H9 (cell line): Measurements from ENCODE around the gene ORMDL2. TPM values are rescaled to one million over a fixed set of nuclear protein-coding genes. Genes with fewer than 3 reads are reported as not detected.

Experiments
- DNase-seq: peaks from one replicate; pipeline ENCODE4 v3.0.0-alpha.2; 2017
- H2AFZ ChIP-seq: one replicate; pipeline ENCODE4 v1.6.1; 2013; ENCODE audit warnings: mild to moderate bottlenecking, low read length, control low read depth, moderate library complexity
- H2AK5ac ChIP-seq: 2 replicates; pipeline ENCODE4 v1.6.1; 2013; ENCODE audit warnings: low read length, control low read depth, mixed read lengths; ENCODE audit not compliant: insufficient read length
- H2BK120ac ChIP-seq: one replicate; pipeline ENCODE4 v1.6.1; 2013; ENCODE audit warnings: low read depth, mild to moderate bottlenecking, low read length, control low read depth, inconsistent platforms; ENCODE audit not compliant: poor library complexity, severe bottlenecking
- H2BK12ac ChIP-seq: 2 replicates; pipeline ENCODE4 v1.6.1; 2013; ENCODE audit warnings: low read length, control low read depth, mixed read lengths, low read depth; ENCODE audit not compliant: insufficient read length
- H2BK15ac ChIP-seq: 2 replicates; pipeline ENCODE4 v1.6.1; 2013; ENCODE audit warnings: low read depth, low read length, control low read depth
- H2BK20ac ChIP-seq: one replicate; pipeline ENCODE4 v1.6.1; 2013; ENCODE audit warnings: low read depth, mild to moderate bottlenecking, low read length, control low read depth, inconsistent platforms; ENCODE audit not compliant: poor library complexity, severe bottlenecking
- H2BK5ac ChIP-seq: 2 replicates; pipeline ENCODE4 v1.6.1; 2013; ENCODE audit warnings: low read length, control low read depth, mixed read lengths; ENCODE audit not compliant: insufficient read length
- H3K14ac ChIP-seq: 2 replicates; pipeline ENCODE4 v1.6.1; 2013; ENCODE audit warnings: low read length, control low read depth; ENCODE audit not compliant: insufficient read depth
- H3K18ac ChIP-seq: 2 replicates; pipeline ENCODE4 v1.6.1; 2013; ENCODE audit warnings: low read depth, mild to moderate bottlenecking, mixed read lengths, low read length, control low read depth; ENCODE audit not compliant: insufficient read length
- H3K23ac ChIP-seq: 2 replicates; pipeline ENCODE4 v1.6.1; 2013; ENCODE audit warnings: low read length, control low read depth, mixed read lengths, low read depth; ENCODE audit not compliant: insufficient read length
- H3K23me2 ChIP-seq: 2 replicates; pipeline ENCODE4 v1.6.1; 2013; ENCODE audit warnings: low read depth, mild to moderate bottlenecking, mixed read lengths, low read length, control low read depth; ENCODE audit not compliant: insufficient read length, poor library complexity, severe bottlenecking
- H3K27ac ChIP-seq: 2 replicates; pipeline ENCODE4 v1.5.1; 2013; ENCODE audit warnings: low read length, control low read depth, mixed read lengths, low read depth; ENCODE audit not compliant: insufficient read length
- H3K27me3 ChIP-seq: 2 replicates; pipeline ENCODE4 v1.6.1; 2013; ENCODE audit warnings: low read length, control low read depth, inconsistent platforms; ENCODE audit not compliant: insufficient read depth
- H3K4ac ChIP-seq: 2 replicates; pipeline ENCODE4 v1.6.1; 2013; ENCODE audit warnings: low read depth, mild to moderate bottlenecking, control low read depth, inconsistent platforms, low read length, moderate library complexity
- H3K4me1 ChIP-seq: 2 replicates; pipeline ENCODE4 v1.6.1; 2013; ENCODE audit warnings: low read length, control low read depth, inconsistent platforms; ENCODE audit not compliant: insufficient read depth
- H3K4me2 ChIP-seq: 2 replicates; pipeline ENCODE4 v1.6.1; 2013; ENCODE audit warnings: low read length, control low read depth, mixed read lengths; ENCODE audit not compliant: insufficient read length, insufficient read depth
- H3K56ac ChIP-seq: 2 replicates; pipeline ENCODE4 v1.6.1; 2013; ENCODE audit warnings: low read depth, mild to moderate bottlenecking, mixed read lengths, low read length, control low read depth; ENCODE audit not compliant: insufficient read length
- H3K79me1 ChIP-seq: 2 replicates; pipeline ENCODE4 v1.6.1; 2013; ENCODE audit warnings: low read depth, mild to moderate bottlenecking, moderate library complexity, low read length, control low read depth, inconsistent platforms; ENCODE audit not compliant: insufficient read depth, poor library complexity, severe bottlenecking
- H3K79me2 ChIP-seq: 2 replicates; pipeline ENCODE4 v1.6.1; 2013; ENCODE audit warnings: low read length, control low read depth, inconsistent platforms; ENCODE audit not compliant: insufficient read depth
- H3K9ac ChIP-seq: 2 replicates; pipeline ENCODE4 v1.6.1; 2013; ENCODE audit warnings: low read length, control low read depth, mixed read lengths; ENCODE audit not compliant: insufficient read length; ENCODE audit errors: extremely low read depth
- H3K9me3 ChIP-seq: one replicate; pipeline ENCODE4 v1.6.1; 2013; ENCODE audit warnings: low read depth, low read length, inconsistent platforms; ENCODE audit not compliant: control insufficient read depth
- H3T11ph ChIP-seq: one replicate; pipeline ENCODE4 v1.6.1; 2013; ENCODE audit warnings: mild to moderate bottlenecking, low read length, control low read depth, inconsistent platforms
- H4K20me1 ChIP-seq: one replicate; pipeline ENCODE4 v1.6.1; 2013; ENCODE audit not compliant: control insufficient read depth, insufficient read length, insufficient read depth
- H4K5ac ChIP-seq: 2 replicates; pipeline ENCODE4 v1.6.1; 2013; ENCODE audit warnings: low read depth, mild to moderate bottlenecking, mixed read lengths, low read length, control low read depth; ENCODE audit not compliant: insufficient read length
- H4K8ac ChIP-seq: replicated peaks from 2 replicates; pipeline ENCODE4 v1.6.1; 2013; ENCODE audit warnings: low read length, control low read depth, mixed read lengths, low read depth; ENCODE audit not compliant: insufficient read length
- H4K91ac ChIP-seq: 2 replicates; pipeline ENCODE4 v1.6.1; 2013; ENCODE audit warnings: low read depth, mild to moderate bottlenecking, moderate library complexity, mixed read lengths, low read length, control low read depth; ENCODE audit not compliant: insufficient read length
- H3K27ac Mint-ChIP-seq, 3 experiments: 2 replicates in 2 of 3; 3 replicates in 1 of 3; pipeline ENCODE4 v1.8.0; 2020 to 2021; ENCODE audit warnings: mixed read lengths in 3 of 3, mild to moderate bottlenecking in 1 of 3, moderate library complexity in 1 of 3
- H3K27me3 Mint-ChIP-seq: 2 replicates; pipeline ENCODE4 v1.8.0; 2021; ENCODE audit warnings: low read depth, mild to moderate bottlenecking, moderate library complexity, mixed read lengths
- H3K36me3 Mint-ChIP-seq, 3 experiments: 2 replicates in 2 of 3; 3 replicates in 1 of 3; pipeline ENCODE4 v1.8.0; 2020 to 2021; ENCODE audit warnings: low read depth in 3 of 3, mixed read lengths in 3 of 3; ENCODE audit not compliant: insufficient read depth in 1 of 3
- H3K4me1 Mint-ChIP-seq, 2 experiments: 2 replicates each; pipeline ENCODE4 v1.8.0; 2020; ENCODE audit warnings: mixed read lengths in 2 of 2
- H3K4me3 Mint-ChIP-seq, 2 experiments: 2 replicates in 1 of 2; 3 replicates in 1 of 2; pipeline ENCODE4 v1.8.0; 2020 to 2021; ENCODE audit warnings: mild to moderate bottlenecking in 2 of 2, mixed read lengths in 2 of 2, moderate library complexity in 1 of 2
- H3K9me3 Mint-ChIP-seq, 2 experiments: 2 replicates in 1 of 2; 3 replicates in 1 of 2; pipeline ENCODE4 v1.8.0; 2020; ENCODE audit warnings: mild to moderate bottlenecking in 2 of 2, mixed read lengths in 2 of 2, moderate library complexity in 1 of 2
- CTCF ChIP-seq: fragments of 200-600 bp; sonication (generic); conservative IDR thresholded peaks from 3 replicates; pipeline ENCODE4 v1.8.0; 2021; ENCODE audit warnings: antibody characterized with exemption, mild to moderate bottlenecking
- WGBS: extraction: QIAGEN DNeasy Blood & Tissue Kit; methylation state at CpG from one replicate; pipeline ENCODE4 v1.1.7; 2013; ENCODE audit warnings: missing lambda C conversion rate, low lambda C conversion rate, mixed read lengths; ENCODE audit not compliant: insufficient read length; ENCODE audit errors: extremely low coverage; 5-methylcytosine and 5-hydroxymethylcytosine counted together
- total RNA-seq: library from RNA; stranded (reverse); gene quantifications from 2 replicates; pipeline ENCODE4 v1.2.1, GENCODE V29; 2021

Gene ORMDL2
- total RNA-seq, 1 experiment from 2014 or later, result 51.3 TPM

DNA sequence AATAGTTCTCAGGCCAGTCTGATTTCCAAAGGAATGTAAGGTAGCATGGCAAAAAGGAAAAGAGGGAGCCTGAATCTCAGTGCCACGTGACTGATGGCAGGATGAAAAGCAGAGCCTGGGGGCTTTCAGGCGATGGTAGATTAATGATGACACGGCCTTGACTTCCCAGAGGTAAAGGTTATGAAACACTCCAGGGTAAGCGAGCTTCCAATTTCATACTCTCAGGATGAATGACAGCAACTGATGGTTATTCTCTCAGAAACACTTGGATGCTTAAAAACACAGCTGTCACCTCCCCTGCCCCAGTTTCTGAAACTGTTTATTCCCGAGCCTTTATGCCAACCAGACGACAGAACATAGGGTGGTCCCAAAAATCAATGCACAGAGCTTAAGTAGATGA lies 46.1 kb upstream of the ORMDL2 start:
- Mint-ChIP-seq H3K4me1 (peaks cover 0 to 3% of the 10 kb centered on the region in 2 experiments; a peak in 2 of 4 replicates), H3K4me3 (no peak overlapping the region), H3K27ac (peak overlapping the region in 1 of 3 experiments; percentile 60; a peak in 2 of 7 replicates), H3K27me3 (no peaks in the 10 kb centered on the region), H3K9me3 (no peaks in the 10 kb centered on the region), H3K36me3 (peaks cover 19 to 59% (median 55%) of the 10 kb centered on the region in 3 experiments; a peak in 6 of 7 replicates)
- Histone ChIP-seq H3T11ph (no peak overlapping the region), H4K8ac (no peak overlapping the region), H3K27ac (no peak overlapping the region), H3K9me3 (no peaks in the 10 kb centered on the region), H3K79me2 (no peaks in the 10 kb centered on the region), H2BK20ac (no peak overlapping the region), H2BK120ac (no peak overlapping the region), H2BK15ac (no peak overlapping the region), H3K4ac (no peak overlapping the region), H3K79me1 (peaks cover 6% of the 10 kb centered on the region), H3K14ac (no peak overlapping the region), H4K5ac (no peak overlapping the region), H2AFZ (no peak overlapping the region), H3K4me1 (no peaks in the 10 kb centered on the region), H3K23me2 (no peaks in the 10 kb centered on the region), H3K27me3 (no peaks in the 10 kb centered on the region), H2AK5ac (no peak overlapping the region), H4K91ac (no peak overlapping the region), H3K23ac (no peak overlapping the region), H2BK5ac (no peak overlapping the region), H3K4me2 (no peak overlapping the region), H4K20me1 (no peaks in the 10 kb centered on the region), H3K56ac (no peak overlapping the region), H3K9ac (no peak overlapping the region), H3K18ac (no peak overlapping the region), H2BK12ac (no peak overlapping the region)
- TF ChIP-seq CTCF, result no peak
- DNase-seq, result no peak
- no CpG with 5 or more reads among the region's 6 CpGs for WGBS
